ENCODE measurements around the gene ARR3.
A peak's percentile ranks its signal among the peaks of the same experiment; 100 is the strongest.
"Not testable (repeated sequence)": the region's sequence is repeated elsewhere in the genome, so short reads cannot be mapped to it uniquely, and the experiment has no call there.

Gene ARR3

GRCh38 chrX:70281951-70282350 lies 13.8 kb downstream of the ARR3 start, which contains the start of gene RAB41:
Gene RAB41, plus strand, starts transcription at chrX:70282172. Its CDS starts 46 bp downstream, at chrX:70282218.
- DNase-seq, result no peak

DNA sequence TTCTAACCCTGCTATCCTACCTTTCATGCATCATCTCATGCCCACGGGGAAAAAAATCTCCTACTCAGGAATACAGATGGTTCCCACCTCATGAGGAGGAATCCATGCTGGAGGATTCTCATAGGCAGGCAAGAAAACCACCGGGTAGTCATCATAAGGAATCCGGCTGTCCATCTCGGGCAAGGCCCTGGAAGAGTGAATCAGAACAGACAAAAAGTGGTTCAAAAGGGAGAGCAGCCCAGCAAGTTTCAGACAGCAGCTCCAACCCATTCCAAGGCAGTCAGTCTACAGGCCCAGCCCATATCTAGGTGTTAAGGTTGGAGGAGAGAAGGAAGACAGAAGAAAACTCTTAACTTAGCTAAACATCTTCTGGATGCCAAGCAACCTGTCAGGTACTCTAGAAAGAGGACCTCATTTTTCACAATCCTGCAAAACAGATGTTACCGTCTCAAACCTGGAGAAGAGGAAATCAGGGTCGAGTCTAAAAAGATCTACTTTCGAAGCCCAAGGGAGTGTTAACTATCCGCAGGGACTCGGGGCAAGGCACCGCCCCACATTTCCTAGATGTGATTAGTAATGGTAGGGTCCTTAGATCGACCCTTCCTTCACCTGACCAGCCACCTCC lies 21.1 kb downstream of the ARR3 start:
- no peak for DNase-seq

DNA sequence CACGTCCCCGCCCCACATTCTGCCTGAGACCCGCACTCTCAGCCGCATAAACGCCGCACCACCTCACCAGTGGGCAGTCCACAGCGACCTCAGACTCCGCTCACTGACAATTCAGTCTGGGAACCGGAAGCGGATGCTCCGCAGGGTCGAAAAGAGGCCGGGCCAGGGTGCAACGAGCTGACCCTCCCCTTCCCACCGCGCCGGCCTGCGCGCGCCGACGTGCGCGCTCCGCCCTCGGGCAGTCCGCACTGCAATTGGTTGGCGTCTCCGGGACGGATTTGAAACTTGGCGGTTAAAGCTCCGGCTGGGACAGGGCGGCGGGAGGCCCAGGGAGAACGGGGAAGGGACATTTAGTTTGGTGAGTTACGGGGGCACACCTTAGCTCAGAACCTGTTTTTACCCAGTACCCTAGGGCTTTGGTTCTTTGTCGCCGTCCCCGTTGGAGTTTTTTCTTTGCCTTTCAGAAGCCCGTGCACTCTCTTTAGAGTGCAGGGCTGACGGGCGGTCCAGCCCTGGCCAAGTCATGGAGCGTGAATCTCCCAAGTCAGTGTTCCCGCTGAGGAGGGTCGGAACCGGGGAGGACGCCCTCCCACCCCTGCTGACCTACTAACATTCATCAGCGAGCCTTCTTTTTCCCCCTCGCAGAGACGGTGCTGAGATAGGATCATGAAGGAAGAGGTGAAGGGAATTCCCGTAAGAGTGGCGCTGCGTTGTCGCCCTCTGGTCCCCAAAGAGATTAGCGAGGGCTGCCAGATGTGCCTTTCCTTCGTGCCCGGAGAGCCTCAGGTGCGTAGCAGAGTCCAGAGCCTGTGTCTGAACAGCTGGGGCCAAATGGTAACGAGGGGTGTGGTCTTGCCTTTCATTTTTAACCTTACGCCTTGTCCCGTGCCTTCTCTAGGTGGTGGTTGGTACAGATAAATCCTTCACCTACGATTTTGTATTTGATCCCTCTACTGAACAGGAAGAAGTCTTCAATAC lies 21.9 kb downstream of the ARR3 start, which contains the start of the genes KIF4A and PDZD11:
KIF4A (plus strand) TSS at position 312 of the 978 bp plus-strand sequence; CDS start at position 667, 355 bp downstream.
PDZD11 (minus strand) TSS at position 135 of the 978 bp plus-strand sequence. CDS start 586 bp downstream, outside the sequence.
- DNase-seq, result peak; percentile 87

GRCh38 chrX:70292788-70293187 lies 24.7 kb downstream of the ARR3 start:
- DNase-seq, result no peak

DNA sequence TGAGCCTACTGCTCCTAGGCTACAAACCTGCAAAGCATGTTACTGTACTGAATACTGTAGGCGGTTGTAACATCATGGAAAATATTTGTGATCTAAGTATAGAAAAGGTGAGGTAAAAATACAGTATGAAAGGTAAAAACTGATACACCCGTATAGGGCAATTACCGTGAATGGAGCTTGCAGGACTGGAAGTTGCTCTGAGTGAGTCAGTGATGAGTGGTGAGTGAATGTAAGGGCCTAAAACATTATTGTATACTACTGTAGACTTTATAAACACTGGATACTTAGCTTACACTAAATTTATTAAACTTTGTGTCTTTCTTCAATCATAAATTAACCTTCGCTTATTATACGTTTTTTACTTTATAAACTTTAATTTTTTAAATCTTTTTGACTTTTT lies 25.5 kb downstream of the ARR3 start:
- DNase-seq, result no peak

- DNase-seq, result peak; percentile 1
Observed at GRCh38 chrX:70301716-70302115, 33.6 kb downstream of the ARR3 start.

GRCh38 chrX:70313503-70313902 lies 45.4 kb downstream of the ARR3 start:
- DNase-seq, result no peak

- DNase-seq, result no peak
Observed at GRCh38 chrX:70322784-70323183, 54.6 kb downstream of the ARR3 start.

DNA sequence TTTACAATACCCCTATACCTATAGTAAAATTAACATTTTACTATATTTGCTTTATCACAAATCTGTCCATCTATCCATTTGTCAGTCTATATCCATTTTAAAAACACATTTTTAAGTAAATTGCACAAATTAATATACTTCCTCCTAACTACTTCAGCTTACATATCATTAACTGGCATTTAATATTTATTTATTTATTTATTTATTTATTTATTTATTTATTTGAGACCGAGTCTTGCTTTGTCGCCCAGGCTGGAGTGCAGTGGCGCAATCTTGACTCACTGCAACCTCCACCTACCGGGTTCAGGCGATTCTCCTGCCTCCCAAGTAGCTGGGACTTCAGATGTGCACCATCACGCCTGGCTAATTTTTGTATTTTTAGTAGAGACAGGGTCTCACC lies 55.5 kb downstream of the ARR3 start:
- DNase-seq, result not testable (repeated sequence)

GRCh38 chrX:70324326-70324725 lies 56.2 kb downstream of the ARR3 start:
- no peak for DNase-seq

DNA sequence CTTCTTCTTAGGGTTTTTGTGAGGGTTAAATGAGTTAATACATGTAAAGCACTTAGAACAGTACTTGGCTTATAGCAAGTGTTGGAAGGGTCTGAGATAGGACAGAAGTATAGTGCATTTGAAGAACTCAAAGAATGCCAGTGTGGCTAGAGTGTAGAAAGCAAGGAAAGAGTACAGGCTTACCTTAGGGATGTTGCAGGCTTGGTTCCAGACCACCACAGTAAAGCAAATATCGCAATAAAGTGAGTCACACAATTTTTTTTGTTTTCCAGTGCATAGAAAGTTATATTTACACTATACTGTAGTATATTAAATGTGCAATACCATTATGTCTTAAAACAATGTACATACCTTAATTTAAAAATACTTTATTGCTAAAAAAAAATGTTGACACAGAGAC lies 63.0 kb downstream of the ARR3 start:
- no peak for DNase-seq
